Mesendoderm (in vitro differentiated cells): ENCODE measurements around the gene MB21D2.
A peak's percentile ranks its signal among the peaks of the same experiment; 100 is the strongest.

Source experiments
- DNase-seq: peaks from one replicate; pipeline ENCODE4 v3.0.0; 2013
- H2AK5ac ChIP-seq: 2 replicates; pipeline ENCODE4 v1.6.1; 2013; ENCODE audit warnings: low read length, inconsistent platforms
- H2BK120ac ChIP-seq: 2 replicates; pipeline ENCODE4 v1.6.1; 2013; ENCODE audit warnings: low read depth, mild to moderate bottlenecking, low read length, moderate library complexity, mixed read lengths
- H2BK15ac ChIP-seq: replicated peaks from 2 replicates; pipeline ENCODE4 v1.6.1; 2013; ENCODE audit warnings: low read depth, mild to moderate bottlenecking, moderate library complexity
- H2BK5ac ChIP-seq: 2 replicates; pipeline ENCODE4 v1.6.1; 2013; ENCODE audit warnings: low read length, inconsistent platforms
- H3K18ac ChIP-seq: 2 replicates; pipeline ENCODE4 v1.6.1; 2013; ENCODE audit warnings: mild to moderate bottlenecking, low read length, mixed read lengths
- H3K23ac ChIP-seq: one replicate; pipeline ENCODE4 v1.6.1; 2013; ENCODE audit warnings: low read length
- H3K27ac ChIP-seq: 2 replicates; pipeline ENCODE4 v1.5.1; 2013; ENCODE audit warnings: low read depth, mild to moderate bottlenecking, inconsistent platforms, low read length, moderate library complexity
- H3K27me3 ChIP-seq: 2 replicates; pipeline ENCODE4 v1.6.1; 2013; ENCODE audit warnings: low read length, control low read depth, mild to moderate bottlenecking, inconsistent platforms; ENCODE audit not compliant: insufficient read depth, poor library complexity
- H3K36me3 ChIP-seq: 2 replicates; pipeline ENCODE4 v1.6.1; 2013; ENCODE audit warnings: low read length, inconsistent platforms; ENCODE audit not compliant: control insufficient read depth, insufficient read depth
- H3K4ac ChIP-seq: one replicate; pipeline ENCODE4 v1.6.1; 2013; ENCODE audit warnings: low read depth, mild to moderate bottlenecking, low read length, moderate library complexity
- H3K4me1 ChIP-seq: 2 replicates; pipeline ENCODE4 v1.6.1; 2013; ENCODE audit warnings: low read depth, low read length, inconsistent platforms; ENCODE audit not compliant: control insufficient read depth
- H3K4me2 ChIP-seq: 2 replicates; pipeline ENCODE4 v1.6.1; 2013; ENCODE audit warnings: low read length
- H3K4me3 ChIP-seq: 2 replicates; pipeline ENCODE4 v1.5.1; 2013; ENCODE audit warnings: mild to moderate bottlenecking, low read length
- H3K56ac ChIP-seq: one replicate; pipeline ENCODE4 v1.6.1; 2013; ENCODE audit warnings: low read length
- H3K79me1 ChIP-seq: 2 replicates; pipeline ENCODE4 v1.6.1; 2013; ENCODE audit warnings: low read length, inconsistent platforms
- H3K79me2 ChIP-seq: 2 replicates; pipeline ENCODE4 v1.6.1; 2013; ENCODE audit warnings: mild to moderate bottlenecking, low read length; ENCODE audit not compliant: control insufficient read depth, insufficient read depth
- H3K9ac ChIP-seq: 2 replicates; pipeline ENCODE4 v1.6.1; 2013; ENCODE audit warnings: low read length, inconsistent platforms
- H4K5ac ChIP-seq: one replicate; pipeline ENCODE4 v1.6.1; 2013; ENCODE audit warnings: low read length
- H4K8ac ChIP-seq: one replicate; pipeline ENCODE4 v1.6.1; 2013; ENCODE audit warnings: low read depth, mild to moderate bottlenecking, control low read depth, low read length, moderate library complexity
- WGBS: extraction: QIAGEN DNeasy Blood & Tissue Kit; methylation state at CpG from one replicate; pipeline ENCODE4 v1.1.7; 2013; ENCODE audit warnings: low lambda C conversion rate, missing lambda C conversion rate; ENCODE audit not compliant: insufficient coverage; ENCODE audit errors: extremely low coverage; 5-methylcytosine and 5-hydroxymethylcytosine counted together

Gene MB21D2

DNA sequence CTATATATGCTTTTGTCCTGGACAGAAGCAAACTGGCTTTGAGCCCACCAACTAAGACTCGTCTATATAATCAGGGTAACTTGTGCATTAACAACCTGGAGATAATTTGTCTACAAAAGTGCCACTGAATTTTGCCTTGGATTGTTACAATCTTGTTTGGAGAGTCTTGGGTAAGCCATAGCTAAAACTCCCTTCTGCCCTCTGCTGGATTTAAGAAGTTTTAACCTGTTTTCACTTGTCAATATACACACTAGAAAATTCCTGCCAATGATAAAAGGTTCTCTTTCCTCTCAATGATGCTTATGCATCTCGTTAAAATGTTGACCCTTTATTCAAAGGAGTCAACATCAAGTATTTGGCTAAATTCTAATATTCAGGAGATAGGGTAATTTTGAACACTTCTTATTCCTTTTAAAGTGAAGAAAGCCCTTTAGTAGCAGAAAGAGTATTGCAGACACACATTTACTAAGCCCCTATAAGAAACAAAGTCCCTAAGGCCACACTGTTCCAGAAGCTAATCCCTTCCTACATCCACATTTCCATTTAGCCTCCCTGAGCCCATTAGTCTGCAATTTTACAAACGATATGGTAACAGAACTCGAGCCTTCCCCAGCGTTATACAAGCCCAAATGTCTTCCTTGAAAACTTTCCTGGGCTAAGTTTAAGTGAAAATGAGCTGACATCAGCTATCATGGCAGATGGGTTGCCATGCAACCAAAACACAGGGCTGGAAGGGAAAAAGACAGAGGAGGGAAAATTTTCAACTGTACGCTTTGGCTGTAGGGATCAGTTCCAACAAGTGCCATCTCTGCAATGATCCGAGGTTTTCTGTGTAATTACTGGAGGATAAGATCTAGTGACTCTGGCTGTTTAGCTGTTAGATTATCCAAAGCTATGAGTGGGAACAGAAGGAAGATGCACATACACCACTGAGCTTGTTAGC is 114.4 kb downstream of the MB21D2 start:
- H3K4me3 ChIP-seq: no peak overlapping the region
- peak; percentile 66 for DNase-seq
- no peak overlapping the region for H4K8ac ChIP-seq
- H3K79me1 ChIP-seq: peaks cover 7% of the 10 kb centered on the region
- no peak overlapping the region for H3K27ac ChIP-seq
- H2AK5ac ChIP-seq: no peak overlapping the region
- H3K79me2 ChIP-seq: peaks cover 4% of the 10 kb centered on the region
- H3K18ac ChIP-seq: no peak overlapping the region
- no peaks in the 10 kb centered on the region for H3K27me3 ChIP-seq
- no peak overlapping the region for H2BK120ac ChIP-seq
- no peak overlapping the region for H2BK15ac ChIP-seq
- no peak overlapping the region for H4K5ac ChIP-seq
- H3K56ac ChIP-seq: no peak overlapping the region
- no peak overlapping the region for H3K4ac ChIP-seq
- H3K36me3 ChIP-seq: no peaks in the 10 kb centered on the region
- no peak overlapping the region for H3K4me2 ChIP-seq
- H3K4me1 ChIP-seq: no peaks in the 10 kb centered on the region
- H3K23ac ChIP-seq: no peak overlapping the region
- no peak overlapping the region for H2BK5ac ChIP-seq
- no CpG with 5 or more reads among the region's 7 CpGs for WGBS
- H3K9ac ChIP-seq: no peak overlapping the region

DNA sequence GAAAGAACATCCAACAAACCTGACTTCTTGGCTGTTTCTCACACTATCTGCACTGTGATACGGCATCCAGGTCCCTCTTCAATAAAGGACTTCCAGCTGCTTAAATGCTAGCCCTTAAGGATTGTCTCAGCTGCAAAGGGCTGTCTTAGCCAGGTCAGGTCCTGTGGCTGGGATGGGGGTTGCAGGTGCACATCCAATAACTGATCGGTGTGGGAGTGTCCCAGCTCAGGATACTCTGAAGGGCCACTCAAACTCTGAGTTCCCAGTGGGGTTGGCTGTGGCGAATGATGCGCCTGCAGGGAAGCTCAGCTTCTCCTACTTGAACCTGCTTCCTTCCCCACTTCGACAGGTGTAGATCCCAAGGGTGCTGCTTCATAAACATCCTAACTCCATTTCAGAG is 115.7 kb downstream of the MB21D2 start:
- no peak overlapping the region for H3K18ac ChIP-seq
- H2BK120ac ChIP-seq: no peak overlapping the region
- no peak overlapping the region for H3K4ac ChIP-seq
- H4K5ac ChIP-seq: no peak overlapping the region
- H3K36me3 ChIP-seq: no peaks in the 10 kb centered on the region
- no peak overlapping the region for H2AK5ac ChIP-seq
- H3K4me1 ChIP-seq: no peaks in the 10 kb centered on the region
- H3K4me2 ChIP-seq: no peak overlapping the region
- DNase-seq: no peak
- no CpG with 5 or more reads among the region's 5 CpGs for WGBS
- no peak overlapping the region for H2BK5ac ChIP-seq
- H3K27ac ChIP-seq: no peak overlapping the region
- no peak overlapping the region for H3K9ac ChIP-seq
- no peak overlapping the region for H4K8ac ChIP-seq
- no peaks in the 10 kb centered on the region for H3K27me3 ChIP-seq
- H3K23ac ChIP-seq: no peak overlapping the region
- peaks cover 2% of the 10 kb centered on the region for H3K79me2 ChIP-seq
- no peak overlapping the region for H3K4me3 ChIP-seq
- H3K56ac ChIP-seq: no peak overlapping the region
- H2BK15ac ChIP-seq: no peak overlapping the region
- H3K79me1 ChIP-seq: peaks cover 5% of the 10 kb centered on the region

DNA sequence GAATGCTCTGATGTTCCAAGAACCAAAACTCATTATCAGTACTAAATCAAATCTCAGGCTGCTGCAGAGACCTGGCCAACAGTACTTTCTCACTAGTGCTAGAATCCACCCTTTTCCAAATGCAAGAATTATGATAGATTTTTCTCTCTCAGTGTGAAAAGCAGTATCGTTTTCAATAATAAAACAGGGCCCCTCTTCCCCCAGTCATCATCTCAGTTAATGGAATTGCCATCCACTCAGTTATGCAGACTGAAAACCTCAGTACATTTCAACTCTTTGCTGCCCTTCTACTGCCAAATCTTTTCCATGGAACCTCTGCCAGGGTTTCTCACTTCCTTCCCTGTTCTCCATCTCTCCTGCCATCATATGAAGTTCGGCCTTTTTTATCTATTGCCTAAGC is 117.9 kb downstream of the MB21D2 start:
- no peak overlapping the region for H4K8ac ChIP-seq
- H3K4me3 ChIP-seq: no peak overlapping the region
- no peak overlapping the region for H2BK5ac ChIP-seq
- no CpG with 5 or more reads among the region's 2 CpGs for WGBS
- no peak overlapping the region for H3K27ac ChIP-seq
- no peaks in the 10 kb centered on the region for H3K4me1 ChIP-seq
- no peak overlapping the region for H2BK15ac ChIP-seq
- H2AK5ac ChIP-seq: no peak overlapping the region
- H3K9ac ChIP-seq: no peak overlapping the region
- no peak overlapping the region for H3K4ac ChIP-seq
- no peak overlapping the region for H4K5ac ChIP-seq
- H3K23ac ChIP-seq: no peak overlapping the region
- H3K27me3 ChIP-seq: no peaks in the 10 kb centered on the region
- no peak overlapping the region for H3K4me2 ChIP-seq
- H3K56ac ChIP-seq: no peak overlapping the region
- DNase-seq: no peak
- no peaks in the 10 kb centered on the region for H3K79me2 ChIP-seq
- H3K36me3 ChIP-seq: no peaks in the 10 kb centered on the region
- H3K18ac ChIP-seq: no peak overlapping the region
- H2BK120ac ChIP-seq: no peak overlapping the region
- peaks cover 2% of the 10 kb centered on the region for H3K79me1 ChIP-seq

DNA sequence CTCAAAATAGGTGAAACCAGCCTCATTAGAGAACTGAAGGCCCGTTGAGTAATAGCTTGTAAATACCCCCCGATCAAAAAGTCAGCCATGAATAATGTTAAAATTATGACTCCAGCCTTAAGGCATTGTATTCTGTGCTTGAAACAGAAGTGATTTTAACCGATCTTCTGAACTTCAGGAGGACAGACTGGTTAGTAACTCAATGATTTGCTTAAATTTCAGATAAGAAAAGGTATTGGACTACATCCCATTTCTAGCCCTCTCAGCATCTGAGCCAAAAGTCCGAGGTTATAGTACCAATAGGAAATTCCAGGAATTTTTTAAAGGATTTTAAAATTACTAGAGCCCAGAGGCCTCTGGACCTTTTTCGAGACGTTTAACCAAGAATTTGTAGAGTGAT is 122.6 kb downstream of the MB21D2 start:
- WGBS: no CpG with 5 or more reads among the region's 6 CpGs

GRCh38 chr3:192794216-192794615 is 123.4 kb downstream of the MB21D2 start:
- Histone ChIP-seq H2BK15ac (no peak overlapping the region), H3K27ac (no peak overlapping the region), H3K23ac (no peak overlapping the region), H3K4me3 (no peak overlapping the region), H2AK5ac (no peak overlapping the region), H4K5ac (no peak overlapping the region), H3K36me3 (no peaks in the 10 kb centered on the region), H4K8ac (peak overlapping the region; percentile 44), H3K27me3 (no peaks in the 10 kb centered on the region), H3K79me2 (no peaks in the 10 kb centered on the region), H3K4me2 (no peak overlapping the region), H3K56ac (no peak overlapping the region), H3K9ac (no peak overlapping the region), H3K79me1 (peaks cover 2% of the 10 kb centered on the region), H3K18ac (no peak overlapping the region), H2BK120ac (no peak overlapping the region), H3K4me1 (no peaks in the 10 kb centered on the region), H3K4ac (no peak overlapping the region), H2BK5ac (no peak overlapping the region)
- WGBS: no CpG with 5 or more reads among the region's 3 CpGs
- peak; percentile 12 for DNase-seq

More for the DNA sequence above, 122.6 kb downstream of the MB21D2 start:
- DNase-seq: no peak
- no peak overlapping the region for H3K4ac ChIP-seq
- no peak overlapping the region for H3K27ac ChIP-seq
- no peaks in the 10 kb centered on the region for H3K36me3 ChIP-seq
- H3K79me2 ChIP-seq: no peaks in the 10 kb centered on the region
- H3K9ac ChIP-seq: no peak overlapping the region
- no peak overlapping the region for H3K23ac ChIP-seq
- no peak overlapping the region for H4K5ac ChIP-seq
- H3K4me1 ChIP-seq: no peaks in the 10 kb centered on the region
- H2AK5ac ChIP-seq: no peak overlapping the region
- H3K4me2 ChIP-seq: no peak overlapping the region
- no peak overlapping the region for H3K18ac ChIP-seq
- no peak overlapping the region for H3K56ac ChIP-seq
- no peak overlapping the region for H4K8ac ChIP-seq
- H3K4me3 ChIP-seq: no peak overlapping the region
- H3K79me1 ChIP-seq: peaks cover 2% of the 10 kb centered on the region
- H2BK15ac ChIP-seq: no peak overlapping the region
- no peaks in the 10 kb centered on the region for H3K27me3 ChIP-seq
- H2BK5ac ChIP-seq: no peak overlapping the region
- no peak overlapping the region for H2BK120ac ChIP-seq
